Tibial nerve (tissue), 3 donors: ENCODE measurements around the gene VSIG10L2.

Experiments used
- POLR2A ChIP-seq, 2 donors: fragments of 450-650 bp; IDR thresholded peaks; one replicate each; pipeline ENCODE4 v1.6.1; 2017; ENCODE audit warnings: antibody characterized with exemption in 2 of 2, mild to moderate bottlenecking in 2 of 2, moderate library complexity in 2 of 2
- TF ChIP-seq, protein P1 (sequence below), 5 experiments: fragments of 200-600 bp in 3 of 5; fragments of 450-650 bp in 2 of 5; sonication (generic) in 3 of 5; IDR thresholded peaks; one replicate each; pipeline ENCODE4 v1.5.1; 2016 to 2019; ENCODE audit warnings: antibody characterized with exemption in 5 of 5, mild to moderate bottlenecking in 3 of 5, moderate library complexity in 2 of 5

DNA sequence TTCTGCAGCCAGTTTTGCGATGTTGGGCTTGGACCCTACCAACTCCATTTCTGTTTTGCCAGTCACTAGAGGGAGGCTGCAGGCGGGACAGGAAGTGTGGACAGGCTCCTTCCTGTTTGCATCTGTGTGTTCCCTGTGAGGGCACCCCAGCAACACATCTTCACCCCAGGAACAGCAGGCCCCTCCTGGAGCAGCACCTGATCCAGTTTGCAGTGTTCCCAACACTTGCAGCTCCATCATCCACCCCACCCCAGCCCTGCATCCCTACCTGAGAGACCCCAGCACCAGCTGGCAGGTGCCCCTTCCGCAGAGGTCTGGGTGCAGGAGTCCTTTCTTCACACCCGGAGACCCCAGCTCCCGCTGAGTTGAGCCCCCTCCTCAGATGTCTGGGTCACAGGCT is 7.4 kb upstream of the VSIG10L2 start:
- TF ChIP-seq POLR2A (IDR thresholded peaks at IDR 0.05): no peak
- TF ChIP-seq, protein P1, sequence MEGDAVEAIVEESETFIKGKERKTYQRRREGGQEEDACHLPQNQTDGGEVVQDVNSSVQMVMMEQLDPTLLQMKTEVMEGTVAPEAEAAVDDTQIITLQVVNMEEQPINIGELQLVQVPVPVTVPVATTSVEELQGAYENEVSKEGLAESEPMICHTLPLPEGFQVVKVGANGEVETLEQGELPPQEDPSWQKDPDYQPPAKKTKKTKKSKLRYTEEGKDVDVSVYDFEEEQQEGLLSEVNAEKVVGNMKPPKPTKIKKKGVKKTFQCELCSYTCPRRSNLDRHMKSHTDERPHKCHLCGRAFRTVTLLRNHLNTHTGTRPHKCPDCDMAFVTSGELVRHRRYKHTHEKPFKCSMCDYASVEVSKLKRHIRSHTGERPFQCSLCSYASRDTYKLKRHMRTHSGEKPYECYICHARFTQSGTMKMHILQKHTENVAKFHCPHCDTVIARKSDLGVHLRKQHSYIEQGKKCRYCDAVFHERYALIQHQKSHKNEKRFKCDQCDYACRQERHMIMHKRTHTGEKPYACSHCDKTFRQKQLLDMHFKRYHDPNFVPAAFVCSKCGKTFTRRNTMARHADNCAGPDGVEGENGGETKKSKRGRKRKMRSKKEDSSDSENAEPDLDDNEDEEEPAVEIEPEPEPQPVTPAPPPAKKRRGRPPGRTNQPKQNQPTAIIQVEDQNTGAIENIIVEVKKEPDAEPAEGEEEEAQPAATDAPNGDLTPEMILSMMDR (IDR thresholded peaks at IDR 0.05): no peak
